Adrenal gland (tissue), 12 donors: Measurements from ENCODE around the gene UBAC2. TPM values are rescaled to one million over a fixed set of nuclear protein-coding genes. Genes with fewer than 3 reads are reported as not detected.

Experiments
- DNase-seq, 7 donors: peaks; one replicate each; pipeline ENCODE4 v3.0.0-alpha.2; 2019 to 2020
- H3K27ac ChIP-seq, 5 donors: fragments of 200-600 bp; sonication (generic) in 4 of 5; 1 replicate in 3 of 5; 2 replicates in 2 of 5; pipeline versions ENCODE4 v1.5.1 to v1.8.0; 2016 to 2020; ENCODE audit warnings: mild to moderate bottlenecking in 1 of 5
- H3K27me3 ChIP-seq: fragments of 200-600 bp; 2 replicates; pipeline ENCODE4 v1.8.0; 2021
- H3K36me3 ChIP-seq, 2 donors: fragments of 200-600 bp; replicated peaks in 1 of 2; 1 replicate in 1 of 2; 2 replicates in 1 of 2; pipeline versions ENCODE4 v1.5.1 to v1.8.0; 2018 to 2022
- H3K4me1 ChIP-seq, 2 donors: fragments of 200-600 bp; replicated peaks in 1 of 2; 1 replicate in 1 of 2; 2 replicates in 1 of 2; pipeline versions ENCODE4 v1.5.1 to v1.8.0; 2018 to 2021
- H3K4me3 ChIP-seq, 4 donors: fragments of 200-600 bp; sonication (generic) in 3 of 4; one replicate each; pipeline ENCODE4 v1.5.1; 2016 to 2018
- H3K9me3 ChIP-seq, 3 donors: fragments of 200-600 bp; sonication (generic) in 1 of 3; replicated peaks in 1 of 3; 1 replicate in 2 of 3; 2 replicates in 1 of 3; pipeline versions ENCODE4 v1.5.1 to v1.8.0; 2016 to 2021
- POLR2A ChIP-seq, 2 donors: fragments of 450-650 bp; IDR thresholded peaks; one replicate each; pipeline ENCODE4 v1.6.1; 2017; ENCODE audit warnings: antibody characterized with exemption in 2 of 2, mild to moderate bottlenecking in 2 of 2, moderate library complexity in 1 of 2
- WGBS, 4 donors: extraction: QIAGEN DNeasy Blood & Tissue Kit in 2 of 4; methylation state at CpG; one replicate each; pipeline versions ENCODE4 v1.1.5 to v1.1.7; 2013 to 2017; 5-methylcytosine and 5-hydroxymethylcytosine counted together
- intact Hi-C, 2 donors: fragments of 100-400 bp; cut with DNase I; formaldehyde crosslinking; loops; one replicate each; pipeline versions ENCODE4 v1.14.1 to v1.15.0; 2022 to 2023
- polyA plus RNA-seq, 3 donors: library from polyadenylated mRNA; stranded (reverse); fragments of 200-250 nt in 2 of 3; fragments of 350-450 nt in 1 of 3; fragmentation: Illumina TruSeq in 1 of 3; extraction: RNeasy Lipid Tissue Mini Kit (QIAGEN cat#74804) in 1 of 3; gene quantifications; one replicate each; pipeline ENCODE4 v1.2.3, GENCODE V29; 2013 to 2014
- total RNA-seq, 9 donors: library from RNA; depleted of rRNA in 4 of 9; stranded (reverse); fragments of >200 nt in 4 of 9; fragments of 120-200 nt in 1 of 9; fragmentation: NEBNext Ultra II Directional in 1 of 9; extraction: Animal tissue kit (Norgen Biotek cat#: 25700) in 1 of 9; gene quantifications; one replicate each; pipeline versions ENCODE4 v1.1.0 to v1.2.4, GENCODE V29; 2013 to 2023
- TF ChIP-seq, protein P1 (sequence below), 6 experiments: fragments of 450-650 bp in 4 of 6; fragments of 200-600 bp in 2 of 6; sonication (generic) in 1 of 6; IDR thresholded peaks; 1 replicate in 5 of 6; 2 replicates in 1 of 6; pipeline versions ENCODE4 v1.5.1 to v1.8.0; 2016 to 2021; ENCODE audit warnings: antibody characterized with exemption in 6 of 6, mild to moderate bottlenecking in 2 of 6, moderate library complexity in 1 of 6
- donor health status: healthy with polysubstance abuse.
- donor health status: Bipolar disorder and iron deficiency.
- donor health status: DM: yes; HTN: yes; CAD: no.
- donor health status: DM: no; HTN: no; CAD: no.
- donor health status: DM: no; HTN: no; CAD: no.
- donor health status: DM: yes; HTN: yes; CAD: no.

Gene UBAC2
- total and polyA plus RNA-seq, 12 donors = 46.3 to 67.8 (median 53.5) TPM

- intact Hi-C loops = no loop called here
- TF ChIP-seq, protein P1, sequence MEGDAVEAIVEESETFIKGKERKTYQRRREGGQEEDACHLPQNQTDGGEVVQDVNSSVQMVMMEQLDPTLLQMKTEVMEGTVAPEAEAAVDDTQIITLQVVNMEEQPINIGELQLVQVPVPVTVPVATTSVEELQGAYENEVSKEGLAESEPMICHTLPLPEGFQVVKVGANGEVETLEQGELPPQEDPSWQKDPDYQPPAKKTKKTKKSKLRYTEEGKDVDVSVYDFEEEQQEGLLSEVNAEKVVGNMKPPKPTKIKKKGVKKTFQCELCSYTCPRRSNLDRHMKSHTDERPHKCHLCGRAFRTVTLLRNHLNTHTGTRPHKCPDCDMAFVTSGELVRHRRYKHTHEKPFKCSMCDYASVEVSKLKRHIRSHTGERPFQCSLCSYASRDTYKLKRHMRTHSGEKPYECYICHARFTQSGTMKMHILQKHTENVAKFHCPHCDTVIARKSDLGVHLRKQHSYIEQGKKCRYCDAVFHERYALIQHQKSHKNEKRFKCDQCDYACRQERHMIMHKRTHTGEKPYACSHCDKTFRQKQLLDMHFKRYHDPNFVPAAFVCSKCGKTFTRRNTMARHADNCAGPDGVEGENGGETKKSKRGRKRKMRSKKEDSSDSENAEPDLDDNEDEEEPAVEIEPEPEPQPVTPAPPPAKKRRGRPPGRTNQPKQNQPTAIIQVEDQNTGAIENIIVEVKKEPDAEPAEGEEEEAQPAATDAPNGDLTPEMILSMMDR (IDR thresholded peaks at IDR 0.05) = no peak
- TF ChIP-seq POLR2A (IDR thresholded peaks at IDR 0.05) = no peak
- 79 to 84% (median 80%) methylated on average over 7 of the region's 7 CpGs for WGBS, 4 donors
Observed at GRCh38 chr13:99294958-99295357, 94.3 kb downstream of the UBAC2 start.

DNA sequence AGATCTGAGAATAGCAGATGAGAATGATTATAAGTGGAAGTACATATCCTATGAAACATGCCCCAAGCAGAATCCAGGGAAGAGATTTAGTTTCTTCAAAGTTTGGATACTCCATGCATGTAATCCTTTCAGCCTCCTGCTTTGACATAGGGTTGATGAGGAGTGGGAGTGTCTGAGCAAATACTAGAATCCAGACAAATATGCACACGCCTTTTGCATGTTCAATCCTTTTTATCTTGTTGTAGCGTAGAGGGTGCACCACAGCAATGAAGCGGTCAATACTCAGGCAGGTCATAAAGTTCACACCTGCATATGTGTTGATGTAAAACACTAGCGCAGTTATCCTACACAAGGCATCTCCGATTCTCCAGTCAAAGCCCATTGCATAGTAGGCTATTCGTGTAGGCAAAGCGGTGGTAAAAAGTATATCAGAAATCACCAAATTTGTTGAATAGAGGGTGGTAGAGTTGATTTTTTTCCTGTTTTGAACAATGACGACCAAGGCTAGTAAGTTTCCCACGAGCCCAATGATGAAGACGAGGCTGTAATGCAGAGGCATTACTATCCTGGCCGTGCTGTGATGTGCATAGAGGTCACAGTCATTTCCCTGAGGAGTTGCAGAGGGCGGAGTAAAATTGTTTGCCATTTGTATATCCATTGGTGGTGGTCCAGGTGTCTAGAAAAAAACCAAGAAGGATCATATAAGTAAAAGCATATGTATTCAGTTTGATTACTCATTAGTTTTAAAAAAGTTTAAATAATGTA lies 95.0 kb downstream of the UBAC2 start:
- H3K27me3 ChIP-seq = no peaks in the 10 kb centered on the region
- TF ChIP-seq, protein P1 (IDR thresholded peaks at IDR 0.05) = no peak
- TF ChIP-seq POLR2A (IDR thresholded peaks at IDR 0.05) = no peak
- H3K27ac ChIP-seq = peak overlapping the region in 1 of 5 donors; percentile 53
- H3K9me3 ChIP-seq = no peaks in the 10 kb centered on the region
- H3K36me3 ChIP-seq = no peaks in the 10 kb centered on the region
- WGBS, 4 donors = 91 to 96% (median 94%) methylated on average over 12 of the region's 12 CpGs
- no peak overlapping the region for H3K4me3 ChIP-seq
- intact Hi-C loops = no loop called here
- H3K4me1 ChIP-seq = no peaks in the 10 kb centered on the region
- no peak for DNase-seq

More at GRCh38 chr13:99294958-99295357, 94.3 kb downstream of the UBAC2 start:
- H3K9me3 ChIP-seq = no peaks in the 10 kb centered on the region
- no peak overlapping the region for H3K4me3 ChIP-seq
- H3K27me3 ChIP-seq = no peaks in the 10 kb centered on the region
- no peaks in the 10 kb centered on the region for H3K4me1 ChIP-seq
- H3K36me3 ChIP-seq = no peaks in the 10 kb centered on the region
- DNase-seq = no peak
- no peak overlapping the region for H3K27ac ChIP-seq

DNA sequence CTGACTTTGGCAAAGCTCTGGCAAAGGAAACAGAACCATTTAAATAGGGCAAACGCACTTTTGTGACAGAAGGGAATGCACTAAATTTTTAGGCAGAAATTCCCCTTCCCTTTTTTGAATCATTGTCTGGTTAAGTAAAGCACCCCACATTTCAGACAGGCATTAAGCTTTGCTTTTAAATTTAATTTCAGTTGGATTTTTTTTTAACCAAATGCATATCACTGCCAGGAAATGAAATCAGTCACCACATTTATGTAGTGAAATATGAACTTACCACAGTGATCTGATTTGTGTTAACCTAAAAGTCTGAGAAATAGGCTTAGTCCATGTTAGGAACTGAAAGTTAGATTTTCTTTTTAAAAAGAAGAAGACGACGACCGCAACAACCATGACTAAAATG lies 95.7 kb downstream of the UBAC2 start:
- peak overlapping the region in 1 of 5 donors; percentile 53 for H3K27ac ChIP-seq
- no peak overlapping the region for H3K4me3 ChIP-seq
- WGBS, 4 donors = 72 to 96% (median 79%) methylated on average over 4 of the region's 4 CpGs
- no peaks in the 10 kb centered on the region for H3K36me3 ChIP-seq
- H3K27me3 ChIP-seq = no peaks in the 10 kb centered on the region
- H3K4me1 ChIP-seq = no peaks in the 10 kb centered on the region
- no peak for DNase-seq
- intact Hi-C loops = no loop called here
- TF ChIP-seq, protein P1 (IDR thresholded peaks at IDR 0.05) = no peak
- no peak for TF ChIP-seq POLR2A (IDR thresholded peaks at IDR 0.05)
- H3K9me3 ChIP-seq = no peaks in the 10 kb centered on the region

GRCh38 chr13:99297331-99297730 lies 96.7 kb downstream of the UBAC2 start:
- no peak for TF ChIP-seq POLR2A (IDR thresholded peaks at IDR 0.05)
- TF ChIP-seq, protein P1 (IDR thresholded peaks at IDR 0.05) = no peak
- no peaks in the 10 kb centered on the region for H3K4me1 ChIP-seq
- H3K9me3 ChIP-seq = no peaks in the 10 kb centered on the region
- H3K4me3 ChIP-seq = no peak overlapping the region
- H3K27ac ChIP-seq = no peak overlapping the region
- no peak for DNase-seq
- H3K36me3 ChIP-seq = no peaks in the 10 kb centered on the region
- no peaks in the 10 kb centered on the region for H3K27me3 ChIP-seq
- intact Hi-C loops = no loop called here
